ENCODE measurements around the gene IFI27L1. TPM values are rescaled to one million over a fixed set of nuclear protein-coding genes. Genes with fewer than 3 reads are reported as not detected.
A peak's percentile ranks its signal among the peaks of the same experiment; 100 is the strongest.

Gene IFI27L1, protein sequence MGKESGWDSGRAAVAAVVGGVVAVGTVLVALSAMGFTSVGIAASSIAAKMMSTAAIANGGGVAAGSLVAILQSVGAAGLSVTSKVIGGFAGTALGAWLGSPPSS
- total RNA-seq (2014; rRNA removed; shearing (Covaris generic)), result 7.9 and 20.6 TPM in 2 replicates

DNA sequence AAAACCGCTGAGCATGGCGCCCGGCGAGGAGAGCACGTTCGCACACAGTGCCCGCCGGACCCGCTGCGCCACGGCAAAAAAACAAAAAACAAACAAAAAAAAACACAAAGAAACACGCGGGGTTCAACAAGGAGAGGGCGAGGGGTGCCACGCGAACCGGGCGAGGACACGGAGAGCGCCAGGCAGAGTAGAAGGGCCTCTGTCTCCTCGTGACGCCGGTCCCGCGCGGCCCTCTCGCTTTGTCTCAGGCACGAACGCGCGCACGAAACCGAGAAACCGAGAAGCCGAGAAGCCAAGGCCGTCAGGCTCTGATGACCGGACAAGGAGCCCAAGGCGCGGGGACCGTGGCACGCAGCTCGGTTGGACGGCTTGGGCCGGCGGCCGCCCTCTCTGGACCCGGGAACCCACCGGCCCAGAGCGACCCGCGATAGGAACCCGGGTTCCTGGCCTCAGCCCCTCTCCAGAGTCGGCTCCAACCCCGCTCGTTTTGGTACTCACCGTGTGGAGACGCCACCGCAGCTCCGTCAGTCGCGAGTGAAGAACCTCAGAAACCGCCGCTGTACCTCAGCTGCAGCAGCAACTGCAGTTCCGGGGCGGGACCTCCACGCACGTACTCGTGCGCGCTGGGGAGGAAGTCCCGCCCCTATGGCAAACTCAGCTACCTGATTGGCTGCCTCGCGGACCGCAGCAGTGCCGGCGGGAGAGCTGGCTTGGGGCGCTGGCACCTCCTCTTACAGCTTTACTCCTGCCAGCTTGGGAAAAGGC, at the start of gene IFI27L1, which contains the start of gene DDX24:
IFI27L1 (plus strand) TSS at position 690 of the 765 bp plus-strand sequence. CDS start 15,628 bp downstream, outside the sequence.
DDX24 (minus strand) TSS at position 582 of the 765 bp plus-strand sequence. CDS start 1,460 bp downstream, outside the sequence.
- in situ Hi-C loops (cut with HindIII; ENCODE audit: low sequenced_read_pairs), result no loop called here
- peak; percentile 97 for DNase-seq (ENCODE audit: low spot score)

DNA sequence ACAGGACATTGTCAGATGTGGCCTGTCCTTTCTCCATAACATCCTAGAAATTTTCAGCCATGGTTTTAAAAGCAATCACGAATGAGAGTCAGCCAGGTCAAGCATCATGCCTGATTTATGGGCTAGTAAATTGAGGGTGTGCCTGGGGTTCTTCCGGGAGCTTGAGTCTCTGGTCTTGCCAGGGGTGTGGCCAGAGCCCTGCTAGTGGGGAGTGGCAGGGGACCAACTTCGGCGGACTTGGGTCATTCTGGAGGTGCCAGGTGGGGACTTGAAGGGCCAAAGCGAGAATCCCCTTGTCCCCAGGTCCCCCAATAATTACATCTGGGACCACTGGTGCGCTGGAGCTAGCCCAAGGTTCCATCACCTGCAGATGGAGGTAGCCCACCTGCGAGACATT, 49.2 kb upstream of the IFI27L1 start:
- in situ Hi-C loops (cut with HindIII; ENCODE audit: low sequenced_read_pairs), result loop anchor here (25.0 kb wide), 1 partner anchor 155 kb away; no protein-coding TSS in a partner anchor
- DNase-seq (ENCODE audit: low spot score), result no peak

DNA sequence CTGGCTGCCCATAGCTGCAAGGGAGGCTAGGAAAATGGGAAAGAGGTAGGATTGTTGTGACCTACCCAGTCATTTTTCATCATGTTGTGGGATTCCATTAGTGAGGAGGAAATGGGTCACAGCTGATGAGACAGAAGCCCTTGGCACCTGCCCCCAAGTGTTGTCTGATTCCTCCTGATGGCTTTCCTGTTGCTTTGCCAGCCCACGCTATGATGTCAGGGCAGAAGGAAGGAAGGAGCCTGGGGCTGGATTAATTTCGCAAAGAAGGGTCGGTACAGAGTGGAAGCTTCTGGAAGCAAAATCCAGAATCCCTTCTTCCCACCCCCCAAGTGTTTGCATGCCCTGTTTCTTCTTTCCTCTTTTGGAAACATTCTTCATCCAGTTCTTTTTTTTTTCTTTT, 46.2 kb upstream of the IFI27L1 start:
- in situ Hi-C loops (cut with HindIII; ENCODE audit: low sequenced_read_pairs), result loop anchor here (25.0 kb wide), 1 partner anchor 152 kb away; no protein-coding TSS in a partner anchor

DNA sequence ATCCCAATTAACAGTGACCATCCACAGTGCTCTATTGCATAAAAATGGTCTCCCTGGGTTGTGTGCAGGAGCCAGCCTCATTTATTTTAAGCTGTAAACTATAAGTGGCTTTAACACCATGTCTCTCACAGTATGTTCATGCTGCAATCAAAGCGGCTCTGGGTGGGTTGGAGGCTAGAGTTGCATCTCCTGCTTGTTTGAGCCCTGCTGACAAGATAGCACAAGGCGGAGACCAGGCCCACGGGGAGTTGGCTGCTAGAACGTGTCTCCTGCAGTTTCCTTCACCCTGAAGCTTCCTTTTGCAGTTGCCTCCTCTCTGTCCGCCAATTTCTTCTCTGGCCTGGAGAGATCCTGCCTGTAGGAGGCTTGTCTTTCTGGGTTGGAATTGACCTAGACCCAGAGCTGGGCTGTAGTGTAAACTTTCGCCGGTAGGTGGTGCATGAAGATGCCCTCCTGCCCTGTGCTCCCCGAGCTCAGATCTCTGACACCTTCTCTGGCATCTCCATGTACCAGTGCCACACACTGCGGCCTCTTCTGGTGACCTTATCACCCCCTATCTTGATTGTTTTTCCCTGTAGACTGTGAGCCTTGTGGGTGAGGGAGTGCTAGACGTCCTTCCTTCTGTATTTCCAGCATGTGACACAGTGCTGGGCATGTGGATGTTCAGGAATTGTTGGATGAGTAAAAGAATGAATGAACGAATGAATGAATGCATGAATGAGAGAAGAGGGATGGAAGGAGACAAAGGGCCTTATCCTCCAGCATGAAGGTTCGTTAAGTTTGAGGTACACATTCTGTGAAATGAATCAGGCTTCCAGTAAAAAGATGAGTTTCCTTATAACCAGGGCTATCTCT, 44.6 kb upstream of the IFI27L1 start:
- in situ Hi-C loops (cut with HindIII; ENCODE audit: low sequenced_read_pairs), result loop anchor here (25.0 kb wide), 1 partner anchor 151 kb away; no protein-coding TSS in a partner anchor
- peak; percentile 76 for DNase-seq (ENCODE audit: low spot score)

More for the DNA sequence above, 46.2 kb upstream of the IFI27L1 start:
- DNase-seq (ENCODE audit: low spot score), result no peak

DNA sequence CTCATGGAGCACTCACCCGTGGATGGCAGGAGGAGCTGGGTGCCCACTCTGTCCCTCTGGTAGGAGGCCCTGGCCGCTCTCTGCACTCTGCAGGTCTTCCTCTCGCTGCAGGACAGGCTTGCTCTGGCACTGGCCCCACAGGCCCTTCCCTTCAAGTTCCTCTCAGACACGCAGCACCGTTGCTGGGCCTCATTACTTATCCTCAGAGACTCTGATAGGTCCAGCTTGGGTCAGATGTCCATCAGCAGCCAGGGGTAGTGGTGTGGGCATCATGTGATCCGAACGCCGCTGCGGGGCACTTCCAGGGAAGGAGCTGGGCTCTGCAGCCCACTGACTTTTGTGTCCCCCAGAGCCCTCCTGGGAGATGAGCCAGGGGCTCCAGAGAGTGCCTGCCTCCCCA, 43.2 kb upstream of the IFI27L1 start:
- in situ Hi-C loops (cut with HindIII; ENCODE audit: low sequenced_read_pairs), result loop anchor here (25.0 kb wide), 1 partner anchor 149 kb away; no protein-coding TSS in a partner anchor

DNA sequence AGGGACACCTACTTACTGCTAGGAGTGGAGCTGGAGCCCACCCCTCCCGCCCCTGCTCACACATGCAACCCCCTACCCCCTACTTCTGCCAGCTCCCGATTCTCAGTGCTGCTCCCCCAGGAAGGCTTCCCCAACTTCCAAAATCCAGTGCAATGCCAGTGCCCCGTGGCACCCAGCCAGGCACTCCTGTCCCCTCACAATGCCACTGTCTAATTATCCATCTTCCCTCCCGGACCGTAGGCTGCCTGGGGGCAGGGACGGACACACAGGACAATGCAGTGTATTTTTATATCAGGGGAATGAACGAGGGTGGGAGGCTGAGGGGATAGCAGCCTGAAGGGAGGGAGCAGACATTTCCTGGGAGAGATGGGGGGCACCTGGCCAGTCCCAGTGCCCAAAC, 42.6 kb upstream of the IFI27L1 start:
- DNase-seq (ENCODE audit: low spot score), result no peak
- in situ Hi-C loops (cut with HindIII; ENCODE audit: low sequenced_read_pairs), result loop anchor here (25.0 kb wide), 1 partner anchor 149 kb away; no protein-coding TSS in a partner anchor

More for the DNA sequence above, 43.2 kb upstream of the IFI27L1 start:
- no peak for DNase-seq (ENCODE audit: low spot score)

DNA sequence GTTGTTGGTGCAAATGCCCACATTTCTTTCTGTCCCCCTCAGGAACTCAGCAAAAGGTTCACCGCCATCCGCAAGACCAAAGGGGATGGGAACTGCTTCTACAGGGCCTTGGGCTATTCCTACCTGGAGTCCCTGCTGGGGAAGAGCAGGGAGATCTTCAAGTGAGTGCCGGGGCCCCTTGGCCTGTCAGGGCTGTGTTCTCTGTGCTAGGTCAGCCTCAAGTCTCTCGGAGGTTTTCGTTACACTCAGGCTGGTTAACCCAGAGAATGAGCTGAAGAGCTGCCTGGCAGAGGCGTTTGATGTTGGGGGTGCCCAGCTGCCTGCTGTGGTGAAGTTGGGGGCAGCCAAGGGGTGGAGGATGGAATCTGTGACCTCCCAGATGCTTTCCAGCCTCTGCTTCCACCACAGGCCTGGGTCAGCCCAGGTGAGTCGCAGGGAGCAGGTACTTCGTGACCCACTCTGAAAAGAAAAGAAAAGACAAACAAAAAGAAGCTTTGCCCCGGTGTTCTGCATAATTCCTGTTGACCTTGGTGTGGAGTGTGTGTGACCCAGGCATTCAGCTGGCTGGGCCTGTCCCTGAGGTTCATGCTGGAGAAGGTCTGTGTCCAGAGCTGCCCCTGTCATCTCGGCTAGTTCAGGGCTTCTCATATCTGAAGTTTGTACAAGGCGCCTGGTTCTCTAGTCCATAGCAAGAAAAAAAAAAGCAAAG, 42.0 kb upstream of the IFI27L1 start:
- in situ Hi-C loops (cut with HindIII; ENCODE audit: low sequenced_read_pairs), result loop anchor here (25.0 kb wide), 1 partner anchor 148 kb away; no protein-coding TSS in a partner anchor
- no peak for DNase-seq (ENCODE audit: low spot score)

DNA sequence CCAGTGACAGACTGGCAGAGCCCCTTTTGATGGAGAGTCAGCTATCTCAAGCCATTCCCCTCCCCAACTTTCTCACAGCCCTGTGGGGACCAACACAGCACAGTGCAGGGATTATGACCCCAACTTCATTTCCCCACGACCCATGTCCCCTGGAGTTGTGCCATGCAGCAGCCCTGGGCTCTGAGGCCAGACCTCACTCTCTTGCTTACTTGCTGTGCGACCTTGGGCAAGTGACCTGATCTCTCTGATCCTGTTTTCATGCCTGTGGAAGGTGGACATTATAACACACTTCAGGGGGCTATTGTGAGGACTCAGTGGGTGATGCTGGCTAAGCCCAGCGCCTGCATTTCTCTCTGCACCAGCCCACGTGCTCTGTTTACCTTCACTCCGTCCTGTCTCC, 40.9 kb upstream of the IFI27L1 start:
- no peak for DNase-seq (ENCODE audit: low spot score)
- in situ Hi-C loops (cut with HindIII; ENCODE audit: low sequenced_read_pairs), result loop anchor here (25.0 kb wide), 1 partner anchor 147 kb away; no protein-coding TSS in a partner anchor

DNA sequence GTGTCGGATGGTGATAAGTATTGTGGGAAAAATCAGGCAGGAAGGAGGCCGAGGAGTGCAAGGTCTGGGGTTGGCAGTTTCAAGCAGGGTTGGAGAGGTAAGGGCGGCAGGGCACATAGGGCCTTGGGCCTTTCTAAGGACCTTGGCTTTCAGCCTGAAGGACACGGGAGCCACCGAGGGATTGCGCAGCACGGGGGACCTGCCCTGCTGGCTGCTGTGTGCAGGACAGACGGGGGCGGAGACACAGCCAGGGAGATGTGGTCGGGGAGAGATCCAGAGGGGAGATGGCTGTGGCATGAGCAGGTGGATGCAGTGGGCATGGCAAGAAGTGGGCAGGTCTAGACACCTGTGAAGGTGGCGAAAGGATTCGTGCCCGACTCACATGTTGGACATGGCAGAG, 40.3 kb upstream of the IFI27L1 start:
- in situ Hi-C loops (cut with HindIII; ENCODE audit: low sequenced_read_pairs), result loop anchor here (25.0 kb wide), 1 partner anchor 147 kb away; no protein-coding TSS in a partner anchor
- no peak for DNase-seq (ENCODE audit: low spot score)

DNA sequence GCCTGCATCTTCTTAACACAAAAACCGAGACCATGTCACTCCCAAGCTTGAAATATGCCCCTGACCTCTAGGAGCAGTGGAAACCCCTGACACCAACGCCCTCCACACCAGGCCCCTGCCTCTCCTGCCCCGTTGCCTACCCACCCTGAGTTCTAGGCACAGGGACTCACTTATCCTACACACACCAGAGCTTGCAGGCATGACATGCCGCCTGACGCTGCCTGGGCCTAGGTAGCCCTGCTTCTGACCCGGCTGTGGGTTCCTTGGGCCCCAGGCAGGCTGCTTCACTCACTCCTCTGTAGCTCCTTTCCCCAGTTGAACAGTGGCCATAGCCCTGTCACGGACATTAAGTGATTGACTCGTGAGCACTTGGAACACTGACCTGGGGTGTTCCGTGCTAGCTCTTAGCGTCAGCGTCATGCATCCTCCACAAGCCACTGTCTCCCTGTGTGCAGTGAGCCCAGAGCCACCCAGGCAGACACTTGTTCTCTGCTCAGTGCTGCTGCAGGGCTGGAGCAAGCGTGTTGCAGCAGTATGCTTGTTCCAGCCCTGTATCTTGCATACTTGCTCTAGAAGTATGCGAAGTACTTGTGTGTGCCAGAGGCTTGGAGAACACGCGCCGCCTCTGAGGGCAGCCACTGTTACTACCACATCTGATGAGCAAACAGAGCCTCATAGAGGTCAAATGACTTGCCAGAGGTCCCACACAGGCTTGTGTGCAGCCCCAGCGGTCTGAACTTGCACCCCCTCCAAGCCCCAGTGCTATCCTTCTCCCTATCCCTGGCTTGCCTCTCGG, 39.4 kb upstream of the IFI27L1 start:
- in situ Hi-C loops (cut with HindIII; ENCODE audit: low sequenced_read_pairs), result loop anchor here (25.0 kb wide), 1 partner anchor 146 kb away; no protein-coding TSS in a partner anchor
- no peak for DNase-seq (ENCODE audit: low spot score)

DNA sequence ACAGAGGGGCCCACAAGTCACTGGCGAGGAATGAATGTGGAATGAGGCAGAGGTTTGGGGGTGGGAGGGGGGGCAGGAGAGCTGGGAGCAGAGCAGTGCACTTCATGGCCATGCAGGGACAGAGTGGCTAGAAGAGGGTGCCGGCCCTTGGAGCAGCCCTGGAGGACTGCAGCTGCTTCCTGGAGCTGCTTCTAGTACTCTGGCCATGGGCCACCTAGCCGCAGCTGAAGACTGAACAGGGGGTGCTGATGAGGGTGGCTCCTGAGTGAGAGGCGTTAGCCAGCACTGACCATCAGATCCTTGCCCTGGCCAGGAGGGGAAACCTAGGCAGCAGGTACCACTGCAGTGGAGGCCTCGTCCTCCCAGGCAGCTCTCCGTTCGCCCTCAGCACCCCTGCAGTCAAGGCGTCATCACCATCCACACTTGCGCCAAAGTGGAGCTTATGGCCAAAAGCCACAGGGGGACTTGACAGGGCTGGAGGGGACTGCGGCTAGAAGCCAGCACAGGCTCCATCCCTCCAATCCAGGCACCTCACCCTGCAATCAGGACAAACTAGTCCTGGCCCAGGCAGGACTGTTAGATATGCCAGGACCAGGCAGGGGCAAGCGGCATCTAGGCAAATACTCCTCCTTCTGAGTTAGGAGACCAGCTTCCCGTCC, 38.5 kb upstream of the IFI27L1 start:
- no peak for DNase-seq (ENCODE audit: low spot score)
- in situ Hi-C loops (cut with HindIII; ENCODE audit: low sequenced_read_pairs), result loop anchor here (25.0 kb wide), 1 partner anchor 145 kb away; no protein-coding TSS in a partner anchor

DNA sequence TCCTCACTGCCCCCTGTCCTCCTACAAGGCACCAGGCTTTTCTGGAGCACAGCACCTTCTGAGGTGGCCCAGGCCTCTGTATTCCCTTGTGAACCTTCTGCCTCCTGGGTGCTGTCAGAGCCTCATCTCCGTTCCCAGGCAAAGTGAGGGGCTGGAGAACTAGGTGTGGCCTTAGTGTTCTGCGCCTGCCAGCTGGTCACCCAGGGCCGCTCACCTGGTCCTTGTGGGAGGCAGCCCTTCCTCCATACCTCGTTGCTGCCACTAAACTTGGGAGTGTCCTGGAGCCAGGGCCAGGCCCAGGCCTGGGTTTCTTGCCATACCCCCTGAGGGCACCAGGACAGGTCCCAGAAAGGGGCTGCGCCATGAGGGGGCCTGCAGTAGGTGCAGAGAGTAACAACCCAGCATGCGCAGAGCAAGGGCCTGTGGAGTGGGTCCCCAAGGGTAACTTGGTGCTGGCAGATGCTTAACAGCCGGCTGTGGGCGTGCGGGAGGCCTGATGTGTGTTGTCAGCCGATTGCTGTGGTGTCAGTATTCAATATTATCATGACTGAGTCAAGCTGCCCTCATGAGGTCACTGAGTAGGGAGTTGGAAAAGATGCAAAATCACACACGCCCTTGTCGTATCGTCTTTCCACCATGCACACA, 37.9 kb upstream of the IFI27L1 start:
- in situ Hi-C loops (cut with HindIII; ENCODE audit: low sequenced_read_pairs), result loop anchor here (25.0 kb wide), 1 partner anchor 144 kb away; no protein-coding TSS in a partner anchor

DNA sequence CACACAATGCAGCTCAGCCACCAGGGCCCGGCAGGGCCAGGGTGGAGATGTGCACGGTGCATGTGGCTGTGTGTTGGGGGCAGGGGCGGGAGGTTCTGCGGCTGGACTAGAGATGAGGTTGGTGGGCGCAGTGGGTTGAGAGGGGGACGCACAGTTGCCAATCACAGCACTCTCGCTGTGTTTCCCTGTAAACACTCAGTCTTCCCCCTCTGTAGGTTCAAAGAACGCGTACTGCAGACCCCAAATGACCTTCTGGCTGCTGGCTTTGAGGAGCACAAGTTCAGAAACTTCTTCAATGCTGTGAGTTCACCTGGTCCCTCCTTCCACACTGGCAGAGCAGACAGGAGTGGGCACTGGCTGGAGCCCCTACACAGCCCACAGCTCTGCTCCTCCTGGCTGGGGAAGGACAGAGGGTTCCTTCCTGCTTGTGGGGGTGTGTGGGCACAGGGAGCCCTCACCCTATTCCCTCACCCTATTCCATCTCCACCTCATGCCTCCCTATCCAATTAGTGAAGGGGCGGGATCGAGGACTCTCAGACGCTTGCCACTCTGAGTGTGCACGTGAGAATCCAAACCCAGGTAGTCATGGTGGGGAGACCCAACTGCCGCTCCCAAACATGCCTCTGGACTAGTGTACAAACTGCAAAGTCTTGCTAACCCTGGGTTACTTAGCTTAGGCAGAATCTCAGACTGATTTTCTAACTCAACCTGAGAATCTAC, 37.2 kb upstream of the IFI27L1 start:
- in situ Hi-C loops (cut with HindIII; ENCODE audit: low sequenced_read_pairs), result loop anchor here (25.0 kb wide), 1 partner anchor 143 kb away; no protein-coding TSS in a partner anchor
- DNase-seq (ENCODE audit: low spot score), result no peak

More for the DNA sequence above, 37.9 kb upstream of the IFI27L1 start:
- DNase-seq (ENCODE audit: low spot score), result no peak

DNA sequence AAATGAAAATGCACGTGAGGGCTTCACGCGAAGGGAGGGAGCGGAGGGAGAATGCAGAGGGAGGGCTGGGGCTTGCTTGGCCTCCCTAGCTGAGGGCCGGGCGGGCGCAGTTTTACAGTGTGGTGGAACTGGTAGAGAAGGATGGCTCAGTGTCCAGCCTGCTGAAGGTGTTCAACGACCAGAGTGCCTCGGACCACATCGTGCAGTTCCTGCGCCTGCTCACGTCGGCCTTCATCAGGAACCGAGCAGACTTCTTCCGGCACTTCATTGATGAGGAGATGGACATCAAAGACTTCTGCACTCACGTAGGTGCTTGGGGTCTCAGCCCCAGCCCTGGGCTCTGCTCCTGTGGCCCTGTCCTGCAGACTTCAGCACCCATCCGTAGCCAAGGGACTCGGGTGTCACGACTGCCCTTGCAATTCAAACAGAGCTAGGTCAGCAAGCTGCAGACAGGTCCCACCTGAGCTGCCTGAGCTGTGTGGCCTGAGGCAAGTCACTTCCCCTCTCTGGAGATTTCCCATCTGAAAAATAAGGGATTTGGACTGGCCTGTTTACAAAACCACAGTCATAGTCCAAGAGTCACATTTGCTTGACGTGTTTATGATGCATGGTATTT, 36.5 kb upstream of the IFI27L1 start:
- in situ Hi-C loops (cut with HindIII; ENCODE audit: low sequenced_read_pairs), result loop anchor here (25.0 kb wide), 1 partner anchor 143 kb away; no protein-coding TSS in a partner anchor
- DNase-seq (ENCODE audit: low spot score), result no peak

DNA sequence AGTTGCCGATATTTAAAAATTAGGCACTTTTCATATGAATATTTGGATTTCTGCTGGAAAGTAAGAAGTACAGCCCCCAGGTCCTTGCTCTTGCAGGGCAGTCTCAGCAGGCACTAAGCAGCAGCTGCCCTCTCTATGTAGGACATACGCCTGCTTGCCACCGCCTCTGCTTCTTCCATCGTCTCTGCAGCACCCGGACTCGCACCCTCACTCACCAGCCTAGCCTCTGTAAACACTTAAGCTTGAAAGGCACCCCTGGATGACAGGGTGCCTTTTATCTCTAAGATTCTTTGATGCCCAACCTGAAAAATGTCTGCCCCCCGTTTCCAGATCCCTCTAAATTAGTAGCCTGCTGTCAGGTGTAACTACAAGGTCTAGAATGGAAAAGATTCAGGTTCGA, 36.0 kb upstream of the IFI27L1 start:
- in situ Hi-C loops (cut with HindIII; ENCODE audit: low sequenced_read_pairs), result loop anchor here (25.0 kb wide), 1 partner anchor 142 kb away; no protein-coding TSS in a partner anchor

More for the DNA sequence above, 36.0 kb upstream of the IFI27L1 start:
- DNase-seq (ENCODE audit: low spot score), result no peak

Data from G401 (cell line).